Neural crest cell (in vitro differentiated cells): ENCODE data around the gene HDDC2. TPM values are rescaled to one million over a fixed set of nuclear protein-coding genes. Genes with fewer than 3 reads are reported as not detected.

ENCODE experiments used
- DNase-seq: peaks from one replicate; pipeline ENCODE4 v3.0.0; 2021; ENCODE audit warnings: low read depth, mixed read lengths, low spot score
- H3K27ac Mint-ChIP-seq: one replicate; pipeline ENCODE4 v1.8.0; 2021; ENCODE audit warnings: mild to moderate bottlenecking, mixed read lengths; ENCODE audit not compliant: unreplicated experiment
- H3K27me3 Mint-ChIP-seq: 2 replicates; pipeline ENCODE4 v1.8.0; 2021; ENCODE audit warnings: low read depth, mild to moderate bottlenecking, mixed read lengths
- H3K36me3 Mint-ChIP-seq: 2 replicates; pipeline ENCODE4 v1.8.0; 2021; ENCODE audit warnings: low read depth, mild to moderate bottlenecking, mixed read lengths
- H3K4me1 Mint-ChIP-seq: 2 replicates; pipeline ENCODE4 v1.8.0; 2021; ENCODE audit warnings: mixed read lengths
- H3K4me3 Mint-ChIP-seq: one replicate; pipeline ENCODE4 v1.8.0; 2021; ENCODE audit warnings: mild to moderate bottlenecking, mixed read lengths
- H3K9me3 Mint-ChIP-seq: 2 replicates; pipeline ENCODE4 v1.8.0; 2021; ENCODE audit warnings: mixed read lengths
- total RNA-seq: library from RNA; stranded (reverse); gene quantifications from 2 replicates; pipeline ENCODE4 v1.2.1, GENCODE V29; 2021
- TF ChIP-seq, protein P1 (sequence below): fragments of 200-600 bp; sonication (generic); conservative IDR thresholded peaks from 2 replicates; pipeline ENCODE4 v1.5.0; 2021; ENCODE audit warnings: antibody characterized with exemption, mild to moderate bottlenecking

HDDC2 gene
- total RNA-seq, 1 donor from 2014 or later = 103 TPM

DNA sequence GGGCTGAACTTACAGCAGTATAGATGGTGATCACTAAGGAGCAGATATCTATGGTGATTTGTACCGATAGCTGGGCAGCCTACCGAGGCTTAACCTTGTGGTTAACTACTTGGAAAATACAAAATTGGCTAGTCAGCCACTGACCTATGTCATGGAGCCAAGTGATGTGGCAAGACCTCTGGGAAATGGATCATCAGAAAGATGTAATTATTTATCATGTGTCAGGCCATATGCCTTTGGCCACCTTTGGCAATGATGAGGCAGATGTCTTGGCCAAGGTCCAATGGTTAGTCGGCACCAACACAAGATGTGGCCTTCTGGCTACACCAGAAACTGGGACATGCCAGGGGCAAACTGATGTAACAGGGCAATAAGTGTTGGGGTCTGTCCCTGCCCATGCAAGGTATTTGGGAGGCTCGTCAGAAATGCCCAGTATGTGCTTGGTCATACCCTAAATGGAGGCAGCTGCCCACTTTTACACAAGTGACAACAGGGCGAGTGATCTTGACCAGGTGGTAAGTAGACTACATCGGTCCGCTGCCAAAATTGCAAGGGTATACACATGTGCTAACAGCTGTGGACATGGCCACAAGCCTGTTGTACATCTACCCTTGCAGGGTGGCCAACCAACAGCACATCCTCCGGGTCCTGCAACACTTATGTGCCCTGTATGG lies 30.1 kb downstream of the HDDC2 start:
- TF ChIP-seq, protein P1, sequence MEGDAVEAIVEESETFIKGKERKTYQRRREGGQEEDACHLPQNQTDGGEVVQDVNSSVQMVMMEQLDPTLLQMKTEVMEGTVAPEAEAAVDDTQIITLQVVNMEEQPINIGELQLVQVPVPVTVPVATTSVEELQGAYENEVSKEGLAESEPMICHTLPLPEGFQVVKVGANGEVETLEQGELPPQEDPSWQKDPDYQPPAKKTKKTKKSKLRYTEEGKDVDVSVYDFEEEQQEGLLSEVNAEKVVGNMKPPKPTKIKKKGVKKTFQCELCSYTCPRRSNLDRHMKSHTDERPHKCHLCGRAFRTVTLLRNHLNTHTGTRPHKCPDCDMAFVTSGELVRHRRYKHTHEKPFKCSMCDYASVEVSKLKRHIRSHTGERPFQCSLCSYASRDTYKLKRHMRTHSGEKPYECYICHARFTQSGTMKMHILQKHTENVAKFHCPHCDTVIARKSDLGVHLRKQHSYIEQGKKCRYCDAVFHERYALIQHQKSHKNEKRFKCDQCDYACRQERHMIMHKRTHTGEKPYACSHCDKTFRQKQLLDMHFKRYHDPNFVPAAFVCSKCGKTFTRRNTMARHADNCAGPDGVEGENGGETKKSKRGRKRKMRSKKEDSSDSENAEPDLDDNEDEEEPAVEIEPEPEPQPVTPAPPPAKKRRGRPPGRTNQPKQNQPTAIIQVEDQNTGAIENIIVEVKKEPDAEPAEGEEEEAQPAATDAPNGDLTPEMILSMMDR = no peak
- no peaks in the 10 kb centered on the region for H3K4me1 Mint-ChIP-seq

DNA sequence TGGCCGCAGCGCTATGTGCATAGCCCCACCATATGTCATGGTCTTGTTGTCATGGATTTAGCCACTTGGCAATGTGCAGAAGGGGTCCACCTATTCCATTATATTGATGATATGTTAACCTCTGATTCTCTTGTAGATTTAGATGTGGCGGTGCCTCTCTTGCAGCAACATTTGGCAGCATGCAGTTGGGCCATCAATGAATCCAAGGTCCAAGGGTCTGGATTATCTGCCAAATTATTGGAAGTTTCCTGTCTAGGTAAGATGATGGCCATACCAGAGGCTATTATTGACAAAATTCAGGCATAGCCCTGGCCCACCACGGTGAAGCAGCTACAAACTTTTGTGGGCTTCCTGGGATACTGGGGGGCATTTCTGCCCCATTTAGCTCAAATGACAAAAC lies 31.4 kb downstream of the HDDC2 start:
- no peak overlapping the region for H3K27ac Mint-ChIP-seq
- no peak for DNase-seq

More for the DNA sequence above, 30.1 kb downstream of the HDDC2 start:
- Mint-ChIP-seq H3K27me3 (no peaks in the 10 kb centered on the region), H3K27ac (no peak overlapping the region), H3K4me3 (no peak overlapping the region), H3K9me3 (no peaks in the 10 kb centered on the region), H3K36me3 (peaks cover 22% of the 10 kb centered on the region)
- no peak for DNase-seq

DNA sequence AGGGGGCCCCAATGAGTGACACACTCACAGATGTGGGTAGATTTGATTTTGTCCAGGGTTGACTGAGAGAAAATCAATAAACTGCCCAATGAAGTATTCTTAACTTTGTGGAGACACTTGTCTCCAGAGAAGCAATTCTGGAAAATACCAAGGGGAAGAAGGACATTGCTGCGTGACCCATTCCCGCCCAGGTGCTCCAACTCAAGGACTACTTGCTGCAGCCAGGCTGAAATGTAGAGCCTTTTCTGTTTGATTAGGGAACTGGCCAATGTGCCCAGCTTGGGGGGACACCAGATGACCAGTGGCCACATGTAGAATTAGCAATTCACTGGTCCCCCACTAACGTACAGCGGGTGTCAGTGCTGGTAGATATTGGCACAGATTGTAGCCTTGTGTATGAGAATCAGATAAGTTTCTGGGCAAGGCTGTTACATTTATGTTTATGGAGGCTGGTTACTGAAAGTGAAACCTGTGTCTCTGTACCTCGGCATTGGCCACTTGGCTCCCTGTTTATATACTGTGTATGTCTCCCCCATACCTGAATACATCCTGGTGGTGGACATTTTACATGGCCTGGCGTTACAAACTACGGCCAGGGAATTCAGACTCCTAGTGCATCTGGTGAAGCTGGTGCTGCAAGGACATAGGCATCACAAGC lies 32.3 kb downstream of the HDDC2 start:
- Mint-ChIP-seq H3K27ac (no peak overlapping the region), H3K9me3 (no peaks in the 10 kb centered on the region), H3K27me3 (no peaks in the 10 kb centered on the region), H3K4me3 (no peak overlapping the region), H3K36me3 (peaks cover 21% of the 10 kb centered on the region), H3K4me1 (no peaks in the 10 kb centered on the region)
- DNase-seq = no peak
- TF ChIP-seq, protein P1 = no peak

More for the DNA sequence above, 31.4 kb downstream of the HDDC2 start:
- Mint-ChIP-seq H3K27me3 (no peaks in the 10 kb centered on the region), H3K4me1 (no peaks in the 10 kb centered on the region), H3K9me3 (no peaks in the 10 kb centered on the region), H3K4me3 (no peak overlapping the region), H3K36me3 (peaks cover 21% of the 10 kb centered on the region)
- TF ChIP-seq, protein P1 = no peak

DNA sequence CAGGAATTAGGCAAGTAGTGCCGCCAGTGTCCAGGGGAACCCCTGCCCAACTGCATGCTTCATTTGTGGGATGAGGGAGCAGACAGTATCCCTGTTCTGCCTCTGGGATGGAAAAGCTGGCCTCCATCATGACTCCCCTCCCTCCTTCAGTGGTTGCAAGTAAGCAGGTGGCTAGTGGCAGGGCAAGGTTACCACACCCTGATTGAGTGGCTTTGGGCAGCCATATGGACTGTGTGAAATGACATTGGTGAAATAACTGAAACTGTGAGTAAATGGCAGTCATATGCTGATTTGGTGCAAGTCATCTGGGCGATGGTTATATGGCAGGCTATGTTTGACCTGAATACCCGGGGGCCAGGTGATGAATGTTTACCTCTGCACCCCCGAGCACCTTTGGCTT lies 33.0 kb downstream of the HDDC2 start:
- H3K4me1 Mint-ChIP-seq = no peaks in the 10 kb centered on the region
- H3K27ac Mint-ChIP-seq = no peak overlapping the region
- DNase-seq = no peak
- peaks cover 16% of the 10 kb centered on the region for H3K36me3 Mint-ChIP-seq
- no peak overlapping the region for H3K4me3 Mint-ChIP-seq
- TF ChIP-seq, protein P1 = no peak
- H3K27me3 Mint-ChIP-seq = no peaks in the 10 kb centered on the region
- H3K9me3 Mint-ChIP-seq = no peaks in the 10 kb centered on the region

DNA sequence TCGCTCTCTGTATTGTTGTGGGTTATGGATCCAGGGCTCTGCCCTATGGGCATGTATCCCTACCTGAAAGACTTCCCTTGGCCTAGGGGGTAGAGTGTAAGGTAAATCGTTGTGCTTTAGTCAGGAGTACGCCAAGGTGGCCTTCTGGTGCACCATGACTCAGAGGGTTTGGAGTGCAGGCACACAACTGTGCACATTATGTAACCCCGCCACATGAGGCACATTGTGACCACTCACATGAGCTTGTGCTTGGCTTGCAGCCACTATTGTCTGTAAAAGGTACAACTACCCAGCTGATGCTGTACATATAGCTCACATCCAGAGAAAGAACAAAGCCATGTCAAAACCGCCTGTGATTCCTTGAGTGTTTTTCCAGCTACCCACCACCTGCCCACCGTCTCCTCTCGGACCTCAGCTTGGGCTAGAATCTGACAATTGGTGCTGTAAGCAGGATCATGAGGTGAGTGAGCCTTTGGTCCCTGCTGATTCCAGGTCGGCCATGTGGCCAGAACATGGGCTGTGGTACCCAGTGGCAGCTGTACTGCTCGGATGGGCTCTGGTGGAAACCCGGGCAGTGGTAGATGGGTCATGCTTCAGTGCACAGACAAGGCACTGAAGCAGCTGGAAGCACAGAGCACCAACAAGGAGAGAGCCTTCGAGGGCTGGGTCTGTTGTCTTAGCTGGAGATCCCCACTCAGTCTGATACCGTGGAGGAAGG lies 33.8 kb downstream of the HDDC2 start:
- H3K4me1 Mint-ChIP-seq = no peaks in the 10 kb centered on the region
- no peaks in the 10 kb centered on the region for H3K9me3 Mint-ChIP-seq
- H3K27ac Mint-ChIP-seq = no peak overlapping the region
- TF ChIP-seq, protein P1 = no peak
- H3K27me3 Mint-ChIP-seq = no peaks in the 10 kb centered on the region
- no peak for DNase-seq
- H3K36me3 Mint-ChIP-seq = peaks cover 13% of the 10 kb centered on the region
- no peak overlapping the region for H3K4me3 Mint-ChIP-seq
